RWPE1 (cell line): ENCODE measurements around the gene C1orf159.
"Not testable (repeated sequence)": the region's sequence is repeated elsewhere in the genome, so short reads cannot be mapped to it uniquely, and the experiment has no call there.

Source experiments
- CTCF ChIA-PET: fragments of 350-600 bp; sonication (Branson Sonifier 250); formaldehyde crosslinking; extraction: SDS; loops from one replicate; lab custom pipeline; 2021; lab: Yijun Ruan, JAX
- POLR2A ChIA-PET: fragments of 400-600 bp; formaldehyde crosslinking; extraction: SDS; loops from one replicate; lab custom pipeline; 2020; ENCODE audit warnings: antibody characterized with exemption; ENCODE audit not compliant: low non-redundant PET; lab: Yijun Ruan, JAX
- DNase-seq: peaks from one replicate; pipeline ENCODE4 v3.0.0; 2012; ENCODE audit warnings: low spot score
- H3K27ac ChIP-seq: fragments of 450-650 bp; 2 replicates; pipeline ENCODE4 v1.5.1; 2017
- TF ChIP-seq, protein P1 (sequence below): fragments of 450-650 bp; conservative IDR thresholded peaks from 2 replicates; pipeline ENCODE4 v1.5.1; 2017; ENCODE audit warnings: low read depth, mild to moderate bottlenecking

Gene C1orf159

DNA sequence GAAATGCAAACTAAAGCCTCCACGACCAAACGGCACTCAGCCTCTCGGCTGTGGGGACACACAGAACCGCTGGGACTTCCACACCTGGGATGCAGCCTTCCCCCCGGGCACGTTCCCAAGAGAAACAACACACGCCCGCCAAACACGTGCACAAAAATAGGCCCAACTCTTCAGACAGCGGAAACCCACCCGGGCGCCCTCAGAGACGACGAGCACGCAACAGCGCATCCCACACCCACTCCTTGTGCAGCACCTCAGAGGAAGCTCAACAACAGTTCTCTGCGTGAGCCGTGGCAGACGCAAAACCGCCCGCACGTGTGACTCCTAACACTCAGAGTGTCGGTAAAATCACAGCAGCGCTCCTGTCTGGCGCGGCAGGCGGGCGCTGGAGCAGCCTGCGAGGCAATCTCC, 5.3 kb downstream of the C1orf159 start:
- POLR2A ChIA-PET: no interaction called here
- CTCF ChIA-PET: no interaction called here
- TF ChIP-seq, protein P1, sequence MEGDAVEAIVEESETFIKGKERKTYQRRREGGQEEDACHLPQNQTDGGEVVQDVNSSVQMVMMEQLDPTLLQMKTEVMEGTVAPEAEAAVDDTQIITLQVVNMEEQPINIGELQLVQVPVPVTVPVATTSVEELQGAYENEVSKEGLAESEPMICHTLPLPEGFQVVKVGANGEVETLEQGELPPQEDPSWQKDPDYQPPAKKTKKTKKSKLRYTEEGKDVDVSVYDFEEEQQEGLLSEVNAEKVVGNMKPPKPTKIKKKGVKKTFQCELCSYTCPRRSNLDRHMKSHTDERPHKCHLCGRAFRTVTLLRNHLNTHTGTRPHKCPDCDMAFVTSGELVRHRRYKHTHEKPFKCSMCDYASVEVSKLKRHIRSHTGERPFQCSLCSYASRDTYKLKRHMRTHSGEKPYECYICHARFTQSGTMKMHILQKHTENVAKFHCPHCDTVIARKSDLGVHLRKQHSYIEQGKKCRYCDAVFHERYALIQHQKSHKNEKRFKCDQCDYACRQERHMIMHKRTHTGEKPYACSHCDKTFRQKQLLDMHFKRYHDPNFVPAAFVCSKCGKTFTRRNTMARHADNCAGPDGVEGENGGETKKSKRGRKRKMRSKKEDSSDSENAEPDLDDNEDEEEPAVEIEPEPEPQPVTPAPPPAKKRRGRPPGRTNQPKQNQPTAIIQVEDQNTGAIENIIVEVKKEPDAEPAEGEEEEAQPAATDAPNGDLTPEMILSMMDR: no peak
- no peak overlapping the region for H3K27ac ChIP-seq
- DNase-seq: no peak

DNA sequence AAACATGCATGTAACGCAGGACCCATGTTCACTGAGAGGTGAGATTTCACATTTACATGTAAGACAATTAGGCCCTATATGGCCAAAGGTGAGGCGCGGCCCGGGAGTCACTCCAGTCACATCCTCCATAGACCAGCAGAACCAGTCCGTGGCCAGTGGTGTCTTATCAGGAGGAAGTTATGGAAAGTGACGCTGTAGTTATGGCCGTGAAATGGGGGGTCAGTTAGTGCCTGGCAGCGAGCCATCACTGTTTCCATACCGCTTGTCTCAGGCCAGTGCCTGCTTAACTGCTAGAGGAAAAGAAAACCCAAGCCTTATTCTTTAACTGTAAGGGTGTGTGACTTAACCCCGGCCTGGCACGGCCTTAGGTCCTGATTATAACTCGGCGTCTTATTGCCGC, 6.1 kb downstream of the C1orf159 start:
- POLR2A ChIA-PET: no interaction called here
- TF ChIP-seq, protein P1: no peak
- CTCF ChIA-PET: no interaction called here
- DNase-seq: no peak
- no peak overlapping the region for H3K27ac ChIP-seq

DNA sequence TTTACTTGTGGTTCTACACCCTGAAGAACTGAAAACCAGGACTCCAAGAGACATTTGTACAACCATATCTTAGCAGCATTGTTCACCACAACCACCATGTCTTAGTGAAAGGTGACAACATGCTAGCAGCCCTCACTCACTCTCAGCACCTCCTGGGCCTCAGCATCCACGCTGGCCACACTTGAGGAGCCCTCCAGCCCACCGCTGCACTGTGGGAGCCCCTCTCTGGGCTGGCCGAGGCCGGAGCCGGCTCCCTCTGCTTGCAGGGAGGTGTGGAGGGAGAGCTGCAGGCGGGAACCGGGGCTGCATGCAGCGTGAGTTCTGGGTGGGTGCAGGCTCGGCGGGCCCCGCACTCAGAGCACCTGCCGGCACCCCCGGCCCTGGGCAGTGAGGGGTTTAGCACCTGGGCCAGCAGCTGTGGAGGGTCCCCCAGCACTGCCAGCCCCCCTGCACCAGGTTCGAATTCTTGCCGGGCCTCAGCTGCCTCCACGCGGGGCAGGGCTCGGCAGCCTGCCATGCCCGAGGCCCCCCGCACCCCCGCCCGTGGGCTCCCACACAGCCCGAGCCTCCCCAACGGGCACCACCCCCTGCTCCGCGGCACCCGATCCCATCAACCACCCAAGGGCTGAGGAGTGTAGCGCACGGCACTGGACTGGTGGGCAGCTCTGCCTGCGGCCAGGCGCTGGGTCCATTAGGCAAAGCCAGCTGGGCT, 9.2 kb downstream of the C1orf159 start:
- ChIA-PET CTCF (no interaction called here), POLR2A (no interaction called here)
- DNase-seq: no peak
- TF ChIP-seq, protein P1: no peak
- no peak overlapping the region for H3K27ac ChIP-seq

DNA sequence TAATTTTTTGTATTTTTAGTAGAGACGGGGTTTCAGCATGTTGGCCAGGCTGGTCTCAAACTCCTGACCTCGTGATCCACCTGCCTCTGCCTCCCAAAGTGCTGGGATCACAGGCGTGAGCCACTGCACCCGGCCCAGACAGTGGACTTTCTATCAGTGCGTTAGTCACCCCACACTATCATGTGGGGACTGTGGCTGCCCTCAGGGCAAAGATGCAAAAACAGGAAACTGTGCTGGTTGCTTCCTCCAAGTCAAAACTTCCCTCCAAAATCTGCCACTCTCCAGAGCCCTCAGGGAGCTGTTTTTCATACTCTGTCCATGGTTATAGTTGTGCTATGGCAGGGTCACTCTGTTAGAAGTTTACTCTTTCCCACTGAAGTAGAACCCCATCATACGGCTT, 11.7 kb downstream of the C1orf159 start:
- DNase-seq, CTCF ChIA-PET, POLR2A ChIA-PET: not testable (repeated sequence)
- H3K27ac ChIP-seq: peak overlapping the region; percentile 9; the same call in 1 of the 2 replicates

DNA sequence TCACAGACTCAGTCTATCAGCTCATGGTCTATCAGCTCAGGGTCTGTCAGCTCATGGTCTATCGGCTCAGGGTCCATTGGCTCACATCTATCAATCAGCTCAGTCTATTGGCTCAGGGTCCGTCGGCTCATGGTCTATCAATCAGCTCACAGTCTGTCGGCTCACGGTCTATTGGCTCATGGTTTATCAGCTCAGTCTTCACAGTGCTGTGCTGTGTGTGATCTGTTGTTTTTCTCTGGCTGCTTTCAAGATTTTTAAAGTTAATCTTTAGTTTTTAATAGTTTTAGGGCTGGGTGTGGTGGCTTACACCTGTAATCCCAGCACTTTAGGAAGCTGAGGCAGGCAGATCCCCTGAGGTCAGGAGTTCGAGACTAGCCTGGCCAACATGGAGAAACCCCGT, 14.4 kb downstream of the C1orf159 start:
- no peak for DNase-seq
- CTCF ChIA-PET: no interaction called here
- TF ChIP-seq, protein P1: no peak
- POLR2A ChIA-PET: no interaction called here
- no peak overlapping the region for H3K27ac ChIP-seq

DNA sequence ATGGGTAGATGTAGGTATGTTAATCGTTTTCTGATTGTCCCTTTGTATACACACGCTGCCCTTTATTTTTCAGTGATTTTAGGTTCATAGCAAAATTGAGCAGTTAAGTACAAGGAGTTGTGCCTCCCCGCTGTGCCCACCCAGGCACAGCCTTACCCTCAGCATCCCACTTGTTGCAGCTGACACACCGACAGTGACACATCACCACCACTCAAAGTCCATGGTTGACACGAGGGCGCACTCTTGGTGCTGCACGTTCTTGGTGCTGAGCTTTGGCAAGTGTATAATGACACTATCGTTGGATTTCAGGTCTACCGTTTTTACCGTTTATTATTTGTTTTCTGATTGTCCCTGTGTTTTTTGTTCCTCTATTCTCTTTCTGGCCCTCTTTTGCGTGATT, 15.6 kb downstream of the C1orf159 start:
- H3K27ac ChIP-seq: no peak overlapping the region
- POLR2A ChIA-PET: no interaction called here
- CTCF ChIA-PET: no interaction called here
- TF ChIP-seq, protein P1: no peak
- DNase-seq: no peak

DNA sequence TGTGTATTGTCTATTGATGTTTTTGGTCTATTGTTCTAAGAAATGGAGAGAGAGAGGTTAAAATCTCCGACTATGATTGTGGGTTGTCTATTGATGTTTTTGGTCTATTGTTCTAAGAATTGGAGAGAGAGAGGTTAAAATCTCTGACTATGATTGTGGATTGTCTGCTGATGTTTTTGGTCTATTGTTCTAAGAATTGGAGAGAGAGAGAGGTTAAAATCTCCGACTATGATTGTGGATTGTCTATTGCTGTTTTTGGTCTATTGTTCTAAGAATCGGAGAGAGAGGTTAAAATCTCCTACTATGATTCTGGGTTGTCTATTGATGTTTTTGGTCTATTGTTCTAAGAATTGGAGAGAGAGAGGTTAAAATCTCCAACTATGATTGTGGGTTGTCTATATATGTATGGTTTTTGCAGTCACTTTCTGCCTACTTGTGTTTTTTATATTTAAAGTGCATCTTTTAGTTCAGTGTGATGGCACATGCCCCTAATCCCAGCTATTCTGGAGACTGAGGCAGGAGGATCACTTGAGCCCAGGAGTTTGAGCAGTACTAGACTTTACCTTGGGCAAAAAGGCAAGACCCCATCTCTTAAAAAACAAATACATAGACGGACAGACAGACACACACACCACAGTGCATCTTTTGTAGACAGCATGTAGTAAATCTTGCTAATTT, 16.2 kb downstream of the C1orf159 start:
- ChIA-PET POLR2A (no interaction called here), CTCF (no interaction called here)
- TF ChIP-seq, protein P1: no peak
- no peak for DNase-seq
- no peak overlapping the region for H3K27ac ChIP-seq
